ENCODE data around the gene ENOX2. TPM values are rescaled to one million over a fixed set of nuclear protein-coding genes. Genes with fewer than 3 reads are reported as not detected.

Gene ENOX2
- polyA plus RNA-seq, 1 donor from 2014 or later: 19.1 TPM

DNA sequence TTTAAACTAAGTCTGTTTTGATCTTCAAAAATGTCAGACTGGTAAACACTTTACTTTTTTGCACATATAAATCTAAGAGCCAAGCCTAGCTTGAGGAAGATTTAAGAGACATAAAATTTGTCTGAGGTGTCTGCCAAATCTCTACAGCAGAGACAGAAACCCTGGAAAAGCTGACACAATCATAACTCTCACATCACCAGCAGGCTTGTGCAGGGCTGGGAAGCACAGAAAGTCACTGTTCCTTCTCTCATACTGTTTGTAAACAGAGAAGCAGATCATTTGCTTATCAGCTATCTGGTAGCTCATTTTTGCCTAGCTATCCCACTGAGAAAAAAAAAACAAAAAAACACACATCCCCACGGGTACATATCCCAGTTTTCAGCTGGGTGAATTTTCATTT lies 7.0 kb downstream of the ENOX2 start:
- Mint-ChIP-seq H3K4me3 (no peak overlapping the region), H3K9me3 (no peaks in the 10 kb centered on the region), H3K27ac (no peak overlapping the region), H3K36me3 (peaks cover 3% of the 10 kb centered on the region), H3K27me3 (no peaks in the 10 kb centered on the region), H3K4me1 (peaks cover 0 to 2% (median 0%) of the 10 kb centered on the region in 3 donors)

DNA sequence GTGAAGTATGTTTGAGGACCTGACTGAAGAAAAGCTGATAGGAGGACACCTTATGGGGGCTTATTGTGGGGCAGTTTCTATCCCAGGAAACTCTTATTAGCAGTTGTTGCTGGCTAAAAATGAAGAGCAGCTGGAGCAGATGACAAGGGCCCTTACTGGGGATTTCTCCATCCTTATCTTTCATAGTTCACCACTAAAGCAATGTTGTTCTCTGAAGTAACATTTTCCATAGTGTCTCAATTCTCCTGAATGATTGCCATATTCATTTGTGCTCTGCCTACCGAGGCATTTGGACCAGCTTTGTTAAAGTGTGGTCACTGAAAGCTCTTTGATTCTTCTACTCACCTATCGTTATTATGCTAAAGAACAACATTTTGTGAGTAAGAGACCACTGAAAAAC lies 7.7 kb downstream of the ENOX2 start:
- Mint-ChIP-seq H3K36me3 (peaks cover 3% of the 10 kb centered on the region), H3K4me3 (no peak overlapping the region), H3K9me3 (no peaks in the 10 kb centered on the region), H3K4me1 (peaks cover 0 to 2% (median 0%) of the 10 kb centered on the region in 3 donors), H3K27ac (no peak overlapping the region), H3K27me3 (no peaks in the 10 kb centered on the region)

DNA sequence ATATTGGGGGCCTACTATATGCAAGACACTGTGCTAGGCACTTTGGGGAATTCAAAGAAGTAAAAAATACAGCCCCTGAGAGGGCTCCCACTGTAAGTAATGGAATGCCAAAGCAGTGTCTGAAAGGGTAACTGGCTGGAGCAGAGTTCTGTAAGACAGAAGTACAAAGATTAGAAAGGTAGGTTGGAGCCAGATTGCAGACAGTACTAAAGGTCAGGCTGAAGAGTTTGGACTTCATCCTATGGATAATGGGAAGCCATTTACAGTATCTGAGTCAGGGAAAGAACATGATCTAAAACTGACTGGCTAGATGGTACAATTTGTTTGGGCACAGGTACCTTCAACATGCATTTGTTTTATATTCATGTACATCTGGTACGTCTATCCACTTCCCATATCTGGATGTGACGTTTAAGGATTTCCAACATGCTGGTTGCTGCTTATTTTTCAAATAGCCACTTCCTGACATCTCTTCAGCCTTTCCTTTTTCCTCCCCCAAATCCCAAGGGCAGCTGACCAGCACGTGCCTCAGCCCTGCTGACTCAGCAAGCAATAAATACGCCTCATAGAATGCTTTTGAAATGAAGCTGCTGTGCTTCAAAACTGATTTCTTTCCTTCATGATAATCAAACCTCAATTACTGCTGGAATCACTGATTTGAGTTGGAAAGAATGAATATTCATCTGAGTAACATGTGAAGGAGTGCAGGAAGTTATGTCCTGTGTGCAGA lies 9.5 kb downstream of the ENOX2 start:
- peaks cover 0 to 2% (median 0%) of the 10 kb centered on the region in 3 donors for H3K4me1 Mint-ChIP-seq

DNA sequence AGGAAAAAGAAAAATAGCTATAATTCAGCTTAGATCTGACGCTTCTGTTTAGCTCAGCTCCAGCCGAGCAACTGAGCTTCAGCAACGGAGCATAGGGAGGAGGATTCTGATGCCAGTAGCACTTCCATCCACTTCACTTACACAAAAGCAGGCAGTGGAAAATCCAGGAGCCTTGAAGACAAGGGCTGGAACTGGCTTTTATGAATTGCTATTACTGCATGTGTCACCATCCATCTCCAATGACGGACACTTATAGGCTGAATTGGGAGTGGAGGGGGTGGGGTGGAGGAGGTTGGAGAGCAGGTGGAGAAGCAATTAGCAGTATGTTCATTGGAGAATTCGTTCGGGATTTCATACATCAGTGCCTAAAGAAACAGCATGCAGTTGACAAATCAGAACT lies 15.6 kb downstream of the ENOX2 start:
- peaks cover under 1% of the 10 kb centered on the region for H3K36me3 Mint-ChIP-seq
- no peaks in the 10 kb centered on the region for H3K4me1 Mint-ChIP-seq
- H3K9me3 Mint-ChIP-seq: no peaks in the 10 kb centered on the region
- H3K4me3 Mint-ChIP-seq: peak overlapping the region in 1 of 4 donors; percentile 74
- no peak overlapping the region for H3K27ac Mint-ChIP-seq
- peaks cover 2% of the 10 kb centered on the region for H3K27me3 Mint-ChIP-seq

More for the DNA sequence above, 9.5 kb downstream of the ENOX2 start:
- no peak overlapping the region for H3K4me3 Mint-ChIP-seq
- H3K27me3 Mint-ChIP-seq: no peaks in the 10 kb centered on the region
- H3K27ac Mint-ChIP-seq: no peak overlapping the region
- H3K36me3 Mint-ChIP-seq: peaks cover 3% of the 10 kb centered on the region
- no peaks in the 10 kb centered on the region for H3K9me3 Mint-ChIP-seq

DNA sequence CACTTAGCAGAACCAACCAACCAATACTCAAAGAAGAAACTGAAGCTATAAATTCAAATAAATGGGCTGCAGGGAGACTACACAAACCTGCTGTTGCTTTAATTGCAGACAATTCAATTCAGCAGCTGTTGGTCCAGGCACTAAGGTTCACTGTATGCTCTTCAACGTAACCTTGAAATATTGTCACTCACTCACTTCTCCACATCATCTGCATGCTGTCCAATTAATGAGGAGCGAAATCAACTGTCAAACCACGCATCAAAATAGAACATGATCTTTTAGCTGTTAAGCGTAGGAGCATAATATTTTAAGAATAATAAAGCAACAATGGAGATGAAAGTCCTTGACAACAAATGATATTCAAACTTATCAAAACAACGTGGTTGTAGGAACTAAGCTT lies 17.0 kb downstream of the ENOX2 start:
- Mint-ChIP-seq H3K4me3 (no peak overlapping the region), H3K36me3 (no peaks in the 10 kb centered on the region), H3K27ac (no peak overlapping the region), H3K4me1 (peaks cover 0 to 2% (median 0%) of the 10 kb centered on the region in 3 donors), H3K9me3 (no peaks in the 10 kb centered on the region), H3K27me3 (peaks cover 2% of the 10 kb centered on the region)

DNA sequence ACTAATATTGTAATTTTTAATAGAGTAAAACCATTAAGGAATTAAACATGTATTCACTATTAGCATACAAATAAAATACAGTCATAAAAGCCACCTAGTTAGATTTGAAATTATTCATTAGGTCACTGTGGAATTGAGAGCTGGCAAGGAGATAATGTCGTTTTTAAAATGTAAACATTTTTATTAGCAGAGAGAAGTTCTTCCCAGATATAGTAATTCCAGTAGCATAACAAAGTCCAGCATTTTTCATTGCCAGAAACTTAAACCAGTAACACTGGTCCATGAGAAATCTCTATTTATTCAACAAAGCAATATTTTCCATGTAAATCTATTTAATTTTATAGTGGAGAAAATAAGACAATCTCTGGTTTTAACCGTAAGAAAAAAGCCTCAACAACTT lies 17.5 kb downstream of the ENOX2 start:
- H3K4me3 Mint-ChIP-seq: no peak overlapping the region
- H3K27ac Mint-ChIP-seq: no peak overlapping the region

DNA sequence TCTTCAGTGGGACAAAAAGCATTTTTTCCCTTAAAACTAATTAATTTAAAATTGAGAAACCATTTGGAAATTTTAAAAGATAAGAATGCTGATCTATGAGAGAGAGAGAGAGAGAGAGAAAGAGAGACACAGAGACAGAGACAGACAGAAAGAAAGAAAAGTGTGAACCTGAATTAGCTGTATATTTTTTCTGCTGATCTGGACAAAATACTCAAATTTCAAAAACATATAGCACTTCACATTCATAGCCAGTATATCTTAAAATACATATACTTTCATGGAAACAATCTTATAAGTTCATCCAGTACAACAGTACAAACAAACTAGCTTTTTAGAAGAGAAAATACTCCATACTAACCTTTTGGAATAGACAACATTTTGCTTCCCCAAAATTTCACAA lies 18.4 kb downstream of the ENOX2 start:
- Mint-ChIP-seq H3K27ac (no peak overlapping the region), H3K36me3 (no peaks in the 10 kb centered on the region), H3K4me1 (peaks cover 0 to 2% (median 0%) of the 10 kb centered on the region in 3 donors), H3K9me3 (no peaks in the 10 kb centered on the region), H3K4me3 (no peak overlapping the region), H3K27me3 (peaks cover 2% of the 10 kb centered on the region)

More for the DNA sequence above, 17.5 kb downstream of the ENOX2 start:
- Mint-ChIP-seq H3K27me3 (peaks cover 2% of the 10 kb centered on the region), H3K4me1 (peaks cover 0 to 2% (median 0%) of the 10 kb centered on the region in 3 donors), H3K9me3 (no peaks in the 10 kb centered on the region), H3K36me3 (no peaks in the 10 kb centered on the region)

DNA sequence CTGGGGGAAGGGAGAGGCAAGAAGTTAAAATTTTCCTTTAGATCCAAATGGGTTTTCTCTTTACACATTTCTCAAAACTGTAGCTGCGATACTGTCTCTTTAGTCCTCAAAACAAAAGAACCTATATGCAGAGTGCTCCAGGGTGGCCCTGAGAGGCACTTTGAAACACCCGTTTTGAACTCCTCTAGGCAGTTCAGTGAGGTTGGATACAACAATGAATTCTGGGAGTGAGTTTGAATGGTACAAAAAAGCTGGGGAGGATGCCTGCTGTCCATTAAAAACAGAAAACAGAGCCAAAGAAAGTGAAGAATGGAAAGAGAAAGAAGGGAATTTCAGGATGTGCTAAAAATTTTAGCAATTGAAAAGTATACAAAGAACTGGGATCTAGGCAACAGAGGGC lies 23.1 kb downstream of the ENOX2 start:
- peaks cover 0 to 2% (median 0%) of the 10 kb centered on the region in 3 donors for H3K4me1 Mint-ChIP-seq
- no peak overlapping the region for H3K4me3 Mint-ChIP-seq
- peaks cover 2% of the 10 kb centered on the region for H3K27me3 Mint-ChIP-seq
- H3K9me3 Mint-ChIP-seq: peaks cover 3 to 5% (median 4%) of the 10 kb centered on the region in 3 donors
- no peaks in the 10 kb centered on the region for H3K36me3 Mint-ChIP-seq
- peak overlapping the region in 1 of 3 donors; percentile 37 for H3K27ac Mint-ChIP-seq

DNA sequence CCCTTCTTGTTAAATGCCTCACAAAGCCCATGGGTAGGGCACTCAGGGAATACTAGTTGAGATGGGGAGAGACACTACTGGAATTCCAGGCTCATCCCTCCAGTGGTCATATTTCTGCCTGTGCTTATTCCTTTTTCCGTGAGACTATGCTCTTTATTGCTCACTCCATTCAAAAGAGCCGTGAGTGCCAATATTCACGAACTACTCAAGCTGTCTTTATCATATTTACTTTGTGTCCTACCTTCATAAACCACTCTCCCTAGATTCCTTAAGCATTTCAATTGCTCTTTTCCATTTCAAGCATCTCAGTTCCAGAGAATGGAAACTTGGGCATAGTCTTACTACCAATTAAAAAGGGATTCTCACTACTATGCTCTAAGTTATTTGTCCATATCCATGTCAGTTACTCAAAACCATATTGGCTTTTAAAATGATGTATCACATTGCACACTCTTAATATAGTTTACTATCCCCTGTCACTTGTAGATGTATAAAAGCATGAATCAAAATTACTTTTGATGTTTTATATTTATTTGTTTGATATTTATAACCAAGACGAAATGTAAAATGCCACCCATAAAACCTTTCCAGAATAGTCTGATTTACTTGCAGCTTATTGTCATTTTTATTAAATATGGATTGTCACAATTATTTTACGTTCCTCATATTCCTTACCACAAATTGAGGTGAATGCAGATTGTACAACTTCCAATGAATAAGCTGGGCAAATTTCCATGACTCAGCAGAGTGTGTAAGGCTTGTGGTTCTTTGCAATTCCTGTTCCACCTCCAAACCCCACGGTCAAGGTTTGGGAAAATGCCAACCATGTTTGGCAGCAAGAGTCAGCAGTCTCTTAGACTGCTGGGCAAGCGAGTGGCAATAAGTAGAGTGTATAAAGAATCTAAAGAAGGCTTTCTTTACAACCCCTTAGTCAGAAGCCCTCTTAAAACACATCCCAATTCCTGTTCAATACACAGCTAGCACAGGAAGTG lies 24.4 kb downstream of the ENOX2 start:
- Mint-ChIP-seq H3K9me3 (peaks cover 3 to 7% (median 5%) of the 10 kb centered on the region in 3 donors), H3K27me3 (no peaks in the 10 kb centered on the region), H3K4me3 (no peak overlapping the region), H3K4me1 (peaks cover 0 to 2% (median 0%) of the 10 kb centered on the region in 3 donors), H3K36me3 (no peaks in the 10 kb centered on the region), H3K27ac (no peak overlapping the region)

DNA sequence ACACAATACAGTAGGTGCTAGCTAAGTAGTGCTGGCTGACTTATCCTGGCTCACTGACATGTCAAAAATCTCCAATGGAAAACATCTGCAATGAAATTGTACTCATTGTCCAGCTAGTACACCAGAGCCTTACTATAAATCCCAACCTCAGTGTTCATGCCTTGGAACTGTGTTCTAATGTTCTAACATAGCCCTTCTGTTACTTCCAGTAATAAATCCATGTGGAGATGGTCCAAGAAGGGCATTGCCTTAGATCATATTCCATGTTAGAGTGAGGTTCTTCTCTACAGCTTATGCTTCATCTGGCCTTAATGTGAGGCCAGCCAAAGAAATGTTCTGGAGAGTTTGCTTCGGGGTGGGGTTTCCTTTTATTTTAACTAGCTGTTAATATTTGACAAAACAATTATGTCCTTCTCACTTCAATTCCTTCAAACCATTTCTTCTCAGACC lies 25.1 kb downstream of the ENOX2 start:
- Mint-ChIP-seq H3K36me3 (no peaks in the 10 kb centered on the region), H3K4me3 (no peak overlapping the region), H3K9me3 (peaks cover 3 to 7% (median 5%) of the 10 kb centered on the region in 3 donors), H3K4me1 (peaks cover 0 to 2% (median 0%) of the 10 kb centered on the region in 3 donors), H3K27me3 (no peaks in the 10 kb centered on the region), H3K27ac (no peak overlapping the region)

DNA sequence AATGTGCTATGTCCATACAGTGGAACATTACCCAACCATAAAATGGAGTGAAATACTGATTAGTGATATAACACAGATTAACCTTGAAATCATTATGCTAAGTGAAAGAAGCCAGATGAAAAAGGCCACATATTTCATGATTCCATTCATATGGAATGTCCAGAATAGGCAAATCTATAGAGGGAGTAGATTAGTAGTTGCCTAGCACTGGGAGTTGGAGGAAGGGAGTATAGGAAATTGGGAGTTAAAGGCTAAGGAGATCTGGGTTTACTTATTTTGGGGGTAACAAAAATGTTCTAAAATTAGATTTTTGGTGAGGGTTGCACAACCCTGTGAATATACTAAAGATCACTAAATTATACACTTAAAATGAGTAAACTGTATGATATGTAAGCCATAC lies 26.8 kb downstream of the ENOX2 start:
- peaks cover 3 to 8% (median 5%) of the 10 kb centered on the region in 3 donors for H3K9me3 Mint-ChIP-seq

DNA sequence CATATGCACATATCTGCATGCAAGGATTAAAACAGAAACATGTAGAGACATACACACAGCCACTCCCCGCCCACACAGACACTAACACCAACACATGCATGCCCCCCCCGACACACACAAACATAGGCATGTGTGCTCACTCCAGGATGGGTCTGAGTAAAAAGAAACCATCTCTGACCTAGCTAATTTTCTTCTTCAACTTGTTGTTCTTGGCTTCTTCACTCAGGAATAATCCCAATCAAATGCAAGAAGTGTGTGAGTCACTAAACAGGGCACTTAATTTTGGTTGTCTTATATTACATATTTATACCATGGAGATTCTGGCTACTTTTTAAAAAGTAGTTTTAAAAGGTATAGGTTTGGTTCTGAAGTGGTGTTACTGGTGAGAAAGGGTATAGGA lies 28.3 kb downstream of the ENOX2 start:
- Mint-ChIP-seq H3K4me3 (no peak overlapping the region), H3K27ac (no peak overlapping the region), H3K27me3 (no peaks in the 10 kb centered on the region), H3K9me3 (peaks cover 3 to 8% (median 5%) of the 10 kb centered on the region in 3 donors), H3K4me1 (no peaks in the 10 kb centered on the region), H3K36me3 (no peaks in the 10 kb centered on the region)

More for the DNA sequence above, 26.8 kb downstream of the ENOX2 start:
- H3K27ac Mint-ChIP-seq: no peak overlapping the region
- no peaks in the 10 kb centered on the region for H3K36me3 Mint-ChIP-seq
- no peaks in the 10 kb centered on the region for H3K4me1 Mint-ChIP-seq
- H3K27me3 Mint-ChIP-seq: no peaks in the 10 kb centered on the region
- H3K4me3 Mint-ChIP-seq: no peak overlapping the region

DNA sequence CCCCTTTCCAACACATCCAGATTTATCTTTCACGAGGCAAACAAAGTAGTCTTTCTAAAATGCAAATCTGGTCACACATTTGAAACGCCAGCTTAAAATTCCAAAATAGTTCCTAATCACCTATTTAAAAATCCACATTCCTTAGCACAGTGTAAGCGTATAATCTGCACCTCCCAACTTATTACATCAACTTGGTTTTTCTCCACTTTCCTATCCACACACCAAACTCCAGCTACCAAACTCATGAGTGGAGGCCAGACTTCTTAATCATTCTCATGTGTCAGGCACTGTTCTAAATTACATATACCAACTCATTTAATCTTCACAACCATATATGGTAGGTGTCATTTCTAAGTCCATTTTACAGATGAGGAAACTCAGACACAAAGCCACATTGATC lies 33.8 kb downstream of the ENOX2 start:
- no peak overlapping the region for H3K27ac Mint-ChIP-seq
- H3K4me1 Mint-ChIP-seq: no peaks in the 10 kb centered on the region
- peaks cover 0 to 2% (median 0%) of the 10 kb centered on the region in 3 donors for H3K9me3 Mint-ChIP-seq
- H3K4me3 Mint-ChIP-seq: no peak overlapping the region
- no peaks in the 10 kb centered on the region for H3K36me3 Mint-ChIP-seq
- H3K27me3 Mint-ChIP-seq: peaks cover 1% of the 10 kb centered on the region

DNA sequence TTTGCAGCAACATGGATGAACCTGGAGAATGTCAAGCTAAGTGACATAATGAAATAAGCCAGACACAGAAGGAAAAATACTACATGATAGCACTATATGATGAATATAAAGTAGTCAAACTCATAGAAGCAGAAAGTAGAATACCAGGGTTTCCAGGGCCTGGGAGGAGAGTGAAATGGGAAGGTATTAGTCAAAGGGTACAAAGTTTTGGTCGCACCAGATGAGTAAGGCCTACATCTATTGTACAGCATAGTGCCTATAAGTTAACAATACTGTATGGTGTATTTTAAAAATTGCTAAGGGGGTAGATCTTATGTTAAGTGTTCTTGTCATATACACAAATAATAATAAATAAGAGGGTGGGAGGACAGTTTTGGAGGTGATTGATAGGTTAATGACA lies 41.5 kb downstream of the ENOX2 start:
- Mint-ChIP-seq H3K36me3 (no peaks in the 10 kb centered on the region), H3K4me3 (no peak overlapping the region), H3K9me3 (no peaks in the 10 kb centered on the region), H3K4me1 (peaks cover 0 to 5% (median 0%) of the 10 kb centered on the region in 3 donors), H3K27ac (no peak overlapping the region), H3K27me3 (no peaks in the 10 kb centered on the region)

DNA sequence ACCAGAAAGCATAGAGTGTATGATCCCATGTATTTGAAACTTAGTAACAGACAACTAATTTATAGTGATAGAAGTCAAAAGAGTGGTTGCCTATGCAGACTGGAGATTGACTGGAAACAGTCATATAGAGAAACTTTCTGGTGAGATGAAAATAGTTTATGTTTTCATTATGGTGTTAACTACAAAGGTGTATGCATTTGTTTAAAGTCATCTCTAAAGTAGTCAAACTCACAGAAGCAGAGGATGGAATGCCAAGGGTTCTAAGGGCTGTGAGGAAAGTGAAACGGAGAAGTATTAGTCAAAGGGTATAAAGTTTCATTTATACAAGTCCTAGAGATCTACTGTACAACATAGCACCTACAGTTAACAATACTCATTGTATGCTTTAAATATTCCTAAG lies 45.8 kb downstream of the ENOX2 start:
- Mint-ChIP-seq H3K9me3 (peaks cover 0 to 6% (median 2%) of the 10 kb centered on the region in 3 donors), H3K27me3 (no peaks in the 10 kb centered on the region), H3K4me1 (peaks cover 0 to 3% (median 0%) of the 10 kb centered on the region in 3 donors), H3K4me3 (no peak overlapping the region), H3K36me3 (peaks cover 4% of the 10 kb centered on the region), H3K27ac (peak overlapping the region in 1 of 3 donors; percentile 1)

Measured in IgD-negative memory B cell (primary cell).